Activated T-cell treated with anti-CD3 and anti-CD28 coated beads for 48 hours (primary cell): ENCODE measurements around the gene RNF223.
"Not testable (repeated sequence)": the region's sequence is repeated elsewhere in the genome, so short reads cannot be mapped to it uniquely, and the experiment has no call there.

Source experiments
- DNase-seq: peaks from one replicate; pipeline ENCODE4 v3.0.0-alpha.2; 2020; ENCODE audit warnings: low read depth

The RNF223 gene

DNA sequence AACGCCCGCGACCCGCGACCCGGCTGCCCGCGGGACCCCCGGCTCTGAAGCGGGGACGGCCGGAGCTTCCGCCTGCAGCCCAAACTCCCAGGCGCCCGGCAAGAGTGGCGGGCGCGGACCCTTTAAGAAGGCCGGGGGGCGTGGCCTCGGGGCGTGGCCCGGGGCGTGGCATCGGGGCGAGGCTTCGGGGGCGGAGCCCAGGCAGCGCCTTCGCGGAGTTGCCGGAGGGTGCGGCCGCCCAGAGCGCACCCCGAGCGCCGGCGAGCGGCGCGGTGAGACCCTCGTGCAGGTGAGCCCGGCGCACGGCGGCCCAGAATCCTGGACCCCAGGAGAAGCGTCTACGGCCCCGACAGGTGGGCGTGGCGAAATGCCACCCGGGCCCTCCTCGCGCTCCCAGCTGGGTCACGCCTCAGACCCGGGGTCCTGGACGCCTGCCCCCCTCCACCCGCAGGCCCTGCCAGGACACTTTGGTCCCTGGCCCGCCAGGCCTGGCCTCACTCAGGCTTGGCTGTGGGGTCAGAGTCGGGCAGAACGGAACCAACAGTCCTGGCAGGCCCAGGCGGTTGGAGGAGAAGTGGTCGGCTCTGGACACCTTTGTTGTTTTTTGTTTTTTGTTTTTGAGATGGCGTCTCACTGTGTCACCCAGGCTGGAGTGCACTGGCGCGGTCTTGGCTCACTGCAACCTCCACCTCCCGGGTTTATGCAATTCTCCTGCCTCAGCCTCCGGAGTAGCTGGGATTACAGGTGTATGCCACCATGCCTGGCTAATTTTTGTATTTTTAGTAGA lies 14.4 kb downstream of the RNF223 start:
- peak; percentile 93 for DNase-seq

DNA sequence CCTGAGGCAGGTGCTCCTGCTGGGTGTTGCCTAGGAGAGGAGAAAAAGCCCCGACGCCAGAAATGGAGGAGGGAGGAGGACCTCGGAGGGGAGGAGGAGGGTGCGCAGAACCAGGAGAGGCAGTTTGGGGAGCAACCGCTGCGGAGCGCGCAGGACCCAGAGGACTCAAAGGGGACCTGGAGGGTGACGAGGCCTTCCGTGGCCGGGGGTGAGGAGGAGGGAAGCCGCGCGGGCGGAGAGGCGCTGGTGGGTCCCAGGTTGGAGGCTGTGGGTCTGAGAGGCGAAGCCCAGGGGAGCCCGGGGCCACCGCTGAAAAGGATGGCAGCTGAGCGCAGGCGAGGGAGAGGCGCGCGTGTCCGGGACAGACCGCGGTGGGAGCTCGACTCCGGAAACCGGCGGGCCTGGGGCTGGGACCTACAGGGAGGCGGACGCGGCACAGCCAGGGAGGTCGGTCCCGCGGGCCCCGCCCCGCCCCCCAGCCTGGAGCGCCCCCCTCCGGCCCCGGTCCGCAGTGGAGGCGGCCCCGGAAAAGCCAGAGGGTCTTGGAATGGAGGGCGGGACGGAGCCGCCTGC lies 15.1 kb downstream of the RNF223 start:
- peak; percentile 48 for DNase-seq

DNA sequence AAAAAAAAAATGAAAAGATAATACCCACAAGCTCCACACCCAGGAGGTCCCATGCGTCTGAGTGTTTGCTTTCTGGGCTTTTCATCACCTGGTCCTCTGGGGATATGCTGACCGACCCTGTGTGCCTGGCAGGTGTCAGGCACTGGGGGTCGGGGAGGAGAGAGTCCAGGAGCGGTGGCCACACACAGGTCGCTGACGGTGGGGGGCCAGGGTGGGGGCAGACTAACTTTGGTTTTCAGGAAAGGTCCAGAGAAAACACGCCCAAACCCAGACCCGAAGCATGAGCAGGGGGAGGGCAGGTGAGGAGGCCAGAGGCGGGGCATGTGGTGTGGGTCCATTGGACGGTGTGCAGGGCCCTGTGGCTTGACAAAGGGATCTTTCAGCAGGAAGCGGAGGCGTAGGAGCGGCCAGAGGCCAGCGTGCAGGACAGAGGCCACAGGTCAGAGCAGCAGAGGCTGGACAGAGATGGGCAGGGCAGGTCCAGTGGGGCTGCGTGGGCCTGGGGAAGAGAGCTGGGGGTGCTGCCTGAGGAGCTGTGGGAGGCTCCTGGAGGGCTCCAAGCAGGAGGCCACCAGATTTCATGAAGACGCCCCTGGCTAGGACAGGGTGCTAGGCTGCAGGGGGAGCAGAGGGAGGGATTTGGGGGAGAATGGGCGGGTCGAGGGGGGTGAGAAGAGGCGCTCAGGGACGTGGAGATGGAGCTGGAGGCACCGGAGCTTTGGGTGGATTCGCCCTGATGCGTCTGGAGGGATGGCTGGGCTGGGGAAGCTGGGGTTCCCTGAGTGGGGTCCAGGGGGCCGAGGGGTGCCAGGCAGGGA lies 15.8 kb downstream of the RNF223 start:
- no peak for DNase-seq

DNA sequence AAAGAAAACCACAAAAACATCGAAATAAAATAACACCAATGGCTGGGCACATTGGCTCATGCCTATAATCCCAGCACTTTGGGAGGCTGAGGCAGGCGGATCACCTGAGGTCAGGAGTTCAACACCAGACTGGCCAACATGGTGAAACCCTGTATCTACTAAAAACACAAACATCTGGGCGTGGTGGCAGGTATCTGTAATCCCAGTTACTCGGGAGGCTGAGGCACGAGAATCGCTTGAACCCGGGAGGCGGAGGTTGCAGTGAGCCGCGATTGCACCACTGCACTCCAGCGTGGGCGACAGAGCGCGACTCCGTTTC lies 16.4 kb downstream of the RNF223 start:
- DNase-seq, result not testable (repeated sequence)

DNA sequence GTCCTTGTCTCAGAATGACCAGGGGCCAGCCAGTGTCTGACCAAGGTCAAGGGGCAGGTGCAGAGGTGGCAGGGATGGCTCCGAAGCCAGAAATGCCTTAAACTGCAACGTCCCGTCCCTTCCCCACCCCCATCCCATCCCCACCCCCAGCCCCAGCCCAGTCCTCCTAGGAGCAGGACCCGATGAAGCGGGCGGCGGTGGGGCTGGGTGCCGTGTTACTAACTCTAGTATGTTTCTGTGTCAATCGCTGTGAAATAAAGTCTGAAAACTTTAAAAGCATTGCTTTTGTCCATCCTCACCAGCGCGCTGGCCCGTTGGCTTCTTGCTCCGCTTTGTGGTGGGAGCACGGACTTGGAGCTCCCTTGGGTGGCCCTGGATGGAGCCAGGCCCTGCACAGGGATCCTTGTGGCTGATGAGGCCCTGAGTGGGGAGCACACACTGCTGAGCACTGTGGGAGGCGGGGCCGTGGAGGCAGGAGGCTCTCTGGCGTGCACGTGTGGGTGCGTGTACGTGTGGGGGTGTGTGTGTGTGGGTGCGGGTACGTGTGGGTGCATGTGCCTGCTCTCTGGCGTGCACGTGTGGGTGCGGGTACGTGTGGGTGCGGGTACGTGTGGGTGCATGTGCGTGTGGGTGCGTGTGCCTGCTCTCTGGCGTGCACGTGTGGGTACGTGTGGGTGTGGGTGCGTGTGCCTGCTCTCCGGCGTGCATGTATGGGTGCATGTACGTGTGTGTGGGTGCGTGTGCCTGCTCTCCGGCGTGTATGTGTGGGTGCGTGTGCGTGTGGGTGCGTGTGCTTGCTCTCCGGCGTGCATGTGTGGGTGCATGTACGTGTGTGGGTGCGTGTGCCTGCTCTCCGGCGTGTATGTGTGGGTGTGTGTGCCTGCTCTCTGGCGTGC lies 18.0 kb downstream of the RNF223 start:
- no peak for DNase-seq

DNA sequence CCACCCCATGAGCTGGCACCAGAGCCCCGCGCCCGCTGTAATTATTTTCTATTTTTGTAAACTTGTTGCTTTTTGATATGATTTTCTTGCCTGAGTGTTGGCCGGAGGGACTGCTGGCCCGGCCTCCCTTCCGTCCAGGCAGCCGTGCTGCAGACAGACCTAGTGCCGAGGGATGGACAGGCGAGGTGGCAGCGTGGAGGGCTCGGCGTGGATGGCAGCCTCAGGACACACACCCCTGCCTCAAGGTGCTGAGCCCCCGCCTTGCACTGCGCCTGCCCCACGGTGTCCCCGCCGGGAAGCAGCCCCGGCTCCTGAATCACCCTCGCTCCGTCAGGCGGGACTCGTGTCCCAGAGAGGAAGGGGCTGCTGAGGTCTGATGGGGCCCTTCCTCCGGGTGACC lies 19.1 kb downstream of the RNF223 start:
- DNase-seq, result no peak

DNA sequence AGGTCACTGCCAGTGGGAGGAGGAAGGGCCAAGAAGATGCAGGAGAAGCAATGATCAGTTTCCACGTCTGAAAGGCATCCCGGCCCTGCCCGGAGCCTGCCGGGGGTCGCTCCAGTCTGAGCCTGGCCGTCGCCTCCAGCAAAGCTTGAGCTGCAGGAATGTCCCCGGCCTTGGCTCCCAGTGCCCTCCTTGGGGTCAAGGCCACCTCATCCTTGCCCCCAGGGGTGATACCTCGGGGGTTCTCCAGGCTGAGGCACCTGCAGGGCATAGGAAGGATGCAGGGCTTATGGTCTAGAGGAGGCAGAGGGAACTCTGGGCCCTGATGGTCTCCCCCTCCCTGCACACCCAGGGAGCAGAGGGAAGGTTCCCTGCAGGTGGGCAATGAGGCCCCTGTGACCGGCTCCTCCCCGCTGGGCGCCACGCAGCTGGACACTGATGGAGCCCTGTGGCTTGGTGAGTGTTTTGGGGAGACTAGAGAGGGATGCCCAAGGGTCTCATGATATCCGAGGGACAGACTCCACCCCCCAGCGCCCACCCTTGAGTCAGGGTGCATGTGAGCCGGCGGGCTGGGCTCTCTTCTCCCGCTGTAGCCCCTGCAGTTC lies 19.9 kb downstream of the RNF223 start:
- no peak for DNase-seq

DNA sequence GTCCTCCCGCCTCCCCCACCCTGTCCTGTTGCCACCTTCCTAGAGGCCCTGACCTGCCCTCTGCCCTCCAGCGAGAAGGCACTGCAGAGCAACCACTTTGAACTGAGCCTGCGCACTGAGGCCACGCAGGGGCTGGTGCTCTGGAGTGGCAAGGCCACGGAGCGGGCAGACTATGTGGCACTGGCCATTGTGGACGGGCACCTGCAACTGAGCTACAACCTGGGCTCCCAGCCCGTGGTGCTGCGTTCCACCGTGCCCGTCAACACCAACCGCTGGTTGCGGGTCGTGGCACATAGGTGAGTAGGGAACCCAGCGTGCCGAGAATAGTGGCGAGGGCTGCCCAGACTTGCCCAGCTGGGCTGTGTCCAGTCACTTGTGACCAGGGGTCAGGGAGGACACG lies 20.4 kb downstream of the RNF223 start:
- DNase-seq, result no peak

DNA sequence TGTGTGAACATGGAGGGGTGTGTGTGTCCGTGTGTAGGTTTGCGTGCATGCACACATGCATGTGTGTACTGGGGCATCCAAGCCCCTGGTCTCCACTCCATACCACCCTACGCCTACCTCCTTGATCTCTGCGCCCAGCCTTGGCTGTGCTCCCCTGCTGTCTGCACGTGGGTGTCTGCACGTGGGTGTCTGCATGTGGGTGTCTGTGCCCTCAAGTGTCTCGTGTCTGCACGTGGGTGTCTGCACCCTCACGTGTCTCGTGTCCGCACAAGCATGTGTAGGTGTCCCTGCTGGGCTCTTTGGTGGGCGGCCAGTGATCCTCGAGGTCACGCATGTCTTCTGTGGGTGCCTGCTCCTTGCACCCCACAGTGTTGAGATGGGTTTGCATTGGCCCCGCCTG lies 21.1 kb downstream of the RNF223 start:
- no peak for DNase-seq

DNA sequence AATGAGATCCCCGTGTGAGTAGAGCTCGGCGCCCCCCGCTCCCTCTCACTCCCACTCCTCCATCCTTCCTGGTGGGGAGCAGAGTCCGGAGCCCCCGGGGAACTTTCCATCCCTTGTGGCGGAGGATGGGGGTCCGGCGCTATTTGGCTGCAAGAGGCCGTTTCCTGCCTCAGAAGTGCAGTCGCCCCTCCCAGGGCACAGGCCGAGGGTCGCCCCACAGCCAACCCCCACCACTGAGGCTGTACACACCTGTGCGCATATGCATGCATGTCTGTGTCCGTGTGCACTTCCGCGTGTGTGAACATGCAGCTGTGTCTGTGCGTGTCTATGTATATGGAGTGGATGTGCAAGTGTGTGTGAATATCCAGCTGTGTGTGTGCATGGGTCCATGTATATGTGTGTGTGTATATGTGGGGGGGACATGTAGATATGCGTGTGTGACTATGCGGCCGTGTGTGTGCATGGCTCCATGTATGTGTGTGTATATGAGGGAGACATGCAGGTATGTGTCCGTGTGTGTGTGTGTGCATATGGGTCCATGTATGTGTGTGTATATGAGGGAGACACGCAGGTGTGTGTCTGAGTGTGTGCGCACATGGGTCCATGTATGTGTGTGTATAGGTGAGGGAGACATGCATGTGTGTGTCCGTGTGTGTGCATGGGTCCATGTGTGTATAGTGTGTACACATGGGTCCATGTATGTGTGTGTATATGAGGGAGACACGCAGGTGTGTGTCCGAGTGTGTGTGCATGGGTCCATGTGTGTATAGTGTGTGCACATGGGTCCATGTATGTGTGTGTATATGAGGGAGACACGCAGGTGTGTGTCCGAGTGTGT lies 21.9 kb downstream of the RNF223 start:
- DNase-seq, result no peak

DNA sequence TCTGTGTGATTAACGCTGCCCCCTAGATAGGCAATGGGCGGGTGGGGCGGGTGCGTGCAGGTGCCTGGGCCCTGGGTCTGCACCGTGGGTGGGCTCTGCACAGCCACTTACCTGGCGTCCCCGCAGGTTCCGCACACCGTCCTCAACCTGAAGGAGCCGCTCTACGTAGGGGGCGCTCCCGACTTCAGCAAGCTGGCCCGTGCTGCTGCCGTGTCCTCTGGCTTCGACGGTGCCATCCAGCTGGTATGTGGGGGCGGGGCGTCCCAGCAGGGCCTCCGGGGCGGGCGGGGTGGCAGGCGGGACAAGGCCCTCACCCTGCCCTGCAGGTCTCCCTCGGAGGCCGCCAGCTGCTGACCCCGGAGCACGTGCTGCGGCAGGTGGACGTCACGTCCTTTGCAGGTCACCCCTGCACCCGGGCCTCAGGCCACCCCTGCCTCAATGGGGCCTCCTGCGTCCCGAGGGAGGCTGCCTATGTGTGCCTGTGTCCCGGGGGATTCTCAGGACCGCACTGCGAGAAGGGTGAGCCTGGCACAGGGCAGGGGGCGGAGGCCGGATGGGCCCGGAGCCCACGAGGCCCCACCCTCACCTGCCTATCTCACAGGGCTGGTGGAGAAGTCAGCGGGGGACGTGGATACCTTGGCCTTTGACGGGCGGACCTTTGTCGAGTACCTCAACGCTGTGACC lies 22.8 kb downstream of the RNF223 start:
- DNase-seq, result no peak

DNA sequence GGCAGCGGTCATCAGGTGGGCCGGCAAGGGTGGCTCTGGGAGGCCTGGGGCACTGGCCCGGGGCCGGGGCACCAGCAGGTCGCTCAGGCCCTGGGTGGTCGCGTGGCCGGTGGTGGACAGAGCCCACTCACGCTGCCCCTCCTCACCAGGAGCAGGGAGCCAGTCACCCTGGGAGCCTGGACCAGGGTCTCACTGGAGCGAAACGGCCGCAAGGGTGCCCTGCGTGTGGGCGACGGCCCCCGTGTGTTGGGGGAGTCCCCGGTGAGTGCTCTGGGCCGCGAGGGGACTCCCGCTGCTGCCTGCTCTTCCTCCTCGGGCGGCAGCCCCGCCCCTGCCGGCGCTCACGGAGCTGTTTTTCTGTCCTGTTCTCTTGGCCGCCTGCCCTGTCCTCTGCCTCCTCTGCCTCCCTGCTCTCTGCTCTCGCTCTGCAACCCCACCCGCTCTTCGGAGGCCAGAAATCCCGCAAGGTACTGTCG lies 23.5 kb downstream of the RNF223 start:
- DNase-seq, result no peak

DNA sequence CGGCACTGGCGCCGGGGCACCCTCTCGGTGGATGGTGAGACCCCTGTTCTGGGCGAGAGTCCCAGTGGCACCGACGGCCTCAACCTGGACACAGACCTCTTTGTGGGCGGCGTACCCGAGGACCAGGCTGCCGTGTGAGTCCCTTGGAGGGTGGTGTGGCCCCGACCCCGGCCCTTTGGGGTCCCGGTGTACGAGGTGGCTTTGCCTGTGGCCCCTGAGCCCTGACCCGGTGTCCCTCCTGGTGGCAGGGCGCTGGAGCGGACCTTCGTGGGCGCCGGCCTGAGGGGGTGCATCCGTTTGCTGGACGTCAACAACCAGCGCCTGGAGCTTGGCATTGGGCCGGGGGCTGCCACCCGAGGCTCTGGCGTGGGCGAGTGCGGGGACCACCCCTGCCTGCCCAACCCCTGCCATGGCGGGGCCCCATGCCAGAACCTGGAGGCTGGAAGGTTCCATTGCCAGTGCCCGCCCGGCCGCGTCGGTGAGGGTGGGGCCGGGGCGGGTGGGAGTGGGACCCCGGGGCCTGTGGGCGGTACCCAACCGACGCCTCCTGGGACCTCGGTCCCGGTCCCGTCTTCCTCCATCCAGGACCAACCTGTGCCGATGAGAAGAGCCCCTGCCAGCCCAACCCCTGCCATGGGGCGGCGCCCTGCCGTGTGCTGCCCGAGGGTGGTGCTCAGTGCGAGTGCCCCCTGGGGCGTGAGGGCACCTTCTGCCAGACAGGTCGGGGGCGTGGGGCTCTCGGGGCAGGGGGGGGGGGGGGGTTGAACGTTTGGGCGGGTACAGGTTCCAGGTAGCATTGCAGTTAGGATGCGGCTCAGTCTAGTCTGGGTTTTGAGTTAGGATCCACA lies 24.6 kb downstream of the RNF223 start:
- no peak for DNase-seq

DNA sequence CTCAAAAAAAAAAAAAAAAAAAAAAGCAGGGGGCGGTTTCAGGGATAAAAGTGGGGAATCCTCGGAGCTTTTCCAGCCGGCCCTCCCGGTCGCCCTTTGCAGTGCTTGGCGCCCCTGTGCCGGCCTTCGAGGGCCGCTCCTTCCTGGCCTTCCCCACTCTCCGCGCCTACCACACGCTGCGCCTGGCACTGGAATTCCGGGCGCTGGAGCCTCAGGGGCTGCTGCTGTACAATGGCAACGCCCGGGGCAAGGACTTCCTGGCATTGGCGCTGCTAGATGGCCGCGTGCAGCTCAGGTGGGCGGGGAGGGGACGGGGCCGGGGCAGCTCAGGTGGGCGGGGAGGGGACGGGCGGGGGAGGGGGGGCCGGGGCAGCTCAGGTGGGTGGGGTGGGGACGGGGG lies 25.3 kb downstream of the RNF223 start:
- DNase-seq, result no peak

DNA sequence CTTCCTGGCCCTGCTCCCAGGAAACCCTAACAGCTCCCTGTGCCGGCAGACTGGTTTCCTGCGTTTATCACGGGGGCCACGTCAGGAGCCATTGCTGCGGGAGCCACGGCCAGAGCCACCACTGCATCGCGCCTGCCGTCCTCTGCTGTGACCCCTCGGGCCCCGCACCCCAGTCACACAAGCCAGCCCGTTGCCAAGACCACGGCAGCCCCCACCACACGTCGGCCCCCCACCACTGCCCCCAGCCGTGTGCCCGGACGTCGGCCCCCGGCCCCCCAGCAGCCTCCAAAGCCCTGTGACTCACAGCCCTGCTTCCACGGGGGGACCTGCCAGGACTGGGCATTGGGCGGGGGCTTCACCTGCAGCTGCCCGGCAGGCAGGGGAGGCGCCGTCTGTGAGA lies 26.1 kb downstream of the RNF223 start:
- DNase-seq, result no peak

DNA sequence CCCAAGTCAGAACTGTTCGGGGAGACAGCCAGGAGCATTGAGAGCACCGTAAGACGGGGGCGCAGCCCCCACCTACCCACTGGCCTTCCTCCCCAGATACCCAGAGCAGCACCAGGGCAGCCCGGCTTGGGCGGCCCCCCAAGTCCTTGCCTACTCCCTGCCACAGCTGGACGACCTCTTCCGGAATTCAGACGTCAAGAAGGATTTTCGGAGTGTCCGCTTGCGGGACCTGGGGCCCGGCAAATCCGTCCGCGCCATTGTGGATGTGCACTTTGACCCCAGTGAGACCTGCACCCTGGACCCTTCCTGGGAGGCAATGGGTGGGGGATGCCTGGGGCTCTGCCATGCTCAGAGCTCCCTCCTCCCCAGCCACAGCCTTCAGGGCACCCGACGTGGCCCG lies 26.7 kb downstream of the RNF223 start:
- DNase-seq, result no peak

DNA sequence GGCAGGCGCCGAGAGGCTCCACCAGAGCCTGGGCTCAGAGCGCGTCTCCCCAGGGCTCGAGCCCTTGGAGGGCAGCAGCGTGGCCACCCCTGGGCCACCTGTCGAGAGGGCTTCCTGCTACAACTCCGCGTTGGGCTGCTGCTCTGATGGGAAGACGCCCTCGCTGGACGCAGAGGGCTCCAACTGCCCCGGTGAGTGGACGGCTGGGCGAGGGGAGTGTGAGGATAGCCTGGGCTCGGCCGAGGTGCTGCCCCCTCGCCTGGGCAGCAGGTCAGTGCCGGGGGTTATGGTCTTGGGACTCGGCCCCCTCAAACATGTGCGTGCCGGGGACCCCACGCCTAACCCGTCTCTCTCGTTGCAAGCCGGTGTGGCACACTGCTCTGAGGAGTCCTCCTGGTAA lies 27.3 kb downstream of the RNF223 start:
- DNase-seq, result no peak

DNA sequence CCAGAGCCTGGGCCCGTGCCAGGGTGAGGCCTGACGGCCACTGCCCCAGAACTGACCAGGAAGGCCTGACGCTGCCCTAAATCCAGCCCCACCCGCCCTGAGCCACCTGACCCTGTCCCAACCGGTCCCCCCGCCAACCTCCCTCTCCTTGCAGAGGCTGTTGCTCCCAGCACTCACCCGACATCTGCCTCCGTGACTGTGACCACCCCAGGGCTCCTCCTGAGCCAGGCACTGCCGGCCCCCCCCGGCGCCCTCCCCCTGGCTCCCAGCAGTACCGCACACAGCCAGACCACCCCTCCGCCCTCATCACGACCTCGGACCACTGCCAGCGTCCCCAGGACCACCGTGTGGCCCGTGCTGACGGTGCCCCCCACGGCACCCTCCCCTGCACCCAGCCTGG lies 27.9 kb downstream of the RNF223 start:
- DNase-seq, result no peak

DNA sequence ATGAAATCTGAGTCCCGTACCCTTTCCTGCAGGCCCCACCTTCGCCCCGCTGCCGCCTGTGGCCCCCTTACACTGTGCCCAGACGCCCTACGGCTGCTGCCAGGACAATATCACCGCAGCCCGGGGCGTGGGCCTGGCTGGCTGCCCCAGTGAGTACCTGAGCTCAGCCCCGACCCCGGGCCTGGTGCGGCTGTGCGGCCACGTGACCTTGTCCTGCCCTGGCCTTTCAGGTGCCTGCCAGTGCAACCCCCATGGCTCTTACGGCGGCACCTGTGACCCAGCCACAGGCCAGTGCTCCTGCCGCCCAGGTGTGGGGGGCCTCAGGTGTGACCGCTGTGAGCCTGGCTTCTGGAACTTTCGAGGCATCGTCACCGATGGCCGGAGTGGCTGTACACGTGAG lies 29.0 kb downstream of the RNF223 start:
- no peak for DNase-seq
